ENCODE results near the gene RBMS3.

Gene RBMS3

DNA sequence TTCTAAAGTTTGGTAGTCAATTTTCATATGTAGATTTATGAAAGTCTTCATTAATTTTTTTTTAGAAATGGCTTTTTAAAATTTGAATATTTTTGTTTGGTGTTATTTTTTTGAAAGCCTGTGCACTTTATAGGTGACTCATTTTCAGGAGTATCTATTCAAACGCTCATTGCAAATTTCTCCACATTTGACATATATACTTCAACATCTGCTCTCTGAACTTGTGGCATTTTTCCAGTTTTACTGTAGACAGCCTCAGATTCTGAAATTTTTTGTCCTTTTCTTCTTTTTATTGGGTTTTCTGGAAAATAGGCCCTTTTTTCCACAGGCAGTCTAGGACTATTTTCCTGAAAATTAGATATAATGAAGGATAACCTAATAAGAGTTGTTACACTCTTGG is 396.6 kb downstream of the RBMS3 start:
- no peak for DNase-seq (ENCODE audit: low read depth in 3 of 3)

DNA sequence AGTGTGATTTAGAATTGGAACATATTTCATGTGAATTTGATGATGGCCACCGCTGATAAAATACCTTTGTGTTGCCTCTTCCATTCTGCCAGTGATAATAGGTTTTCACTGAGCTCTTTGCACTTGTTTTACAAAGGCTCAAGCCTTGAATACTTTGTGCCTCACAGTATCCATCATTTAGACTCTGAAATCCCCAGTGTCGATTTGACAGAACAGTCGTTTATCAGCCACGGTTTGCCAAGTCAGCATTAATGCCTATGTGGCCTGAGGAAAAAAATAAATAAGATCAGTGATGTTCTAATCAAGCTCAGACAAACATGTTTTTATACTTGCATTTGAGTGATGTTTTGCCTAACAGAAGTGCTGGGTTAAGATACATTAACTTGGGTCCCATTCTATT is 399.1 kb downstream of the RBMS3 start:
- no peak for DNase-seq (ENCODE audit: low read depth in 3 of 3)

DNA sequence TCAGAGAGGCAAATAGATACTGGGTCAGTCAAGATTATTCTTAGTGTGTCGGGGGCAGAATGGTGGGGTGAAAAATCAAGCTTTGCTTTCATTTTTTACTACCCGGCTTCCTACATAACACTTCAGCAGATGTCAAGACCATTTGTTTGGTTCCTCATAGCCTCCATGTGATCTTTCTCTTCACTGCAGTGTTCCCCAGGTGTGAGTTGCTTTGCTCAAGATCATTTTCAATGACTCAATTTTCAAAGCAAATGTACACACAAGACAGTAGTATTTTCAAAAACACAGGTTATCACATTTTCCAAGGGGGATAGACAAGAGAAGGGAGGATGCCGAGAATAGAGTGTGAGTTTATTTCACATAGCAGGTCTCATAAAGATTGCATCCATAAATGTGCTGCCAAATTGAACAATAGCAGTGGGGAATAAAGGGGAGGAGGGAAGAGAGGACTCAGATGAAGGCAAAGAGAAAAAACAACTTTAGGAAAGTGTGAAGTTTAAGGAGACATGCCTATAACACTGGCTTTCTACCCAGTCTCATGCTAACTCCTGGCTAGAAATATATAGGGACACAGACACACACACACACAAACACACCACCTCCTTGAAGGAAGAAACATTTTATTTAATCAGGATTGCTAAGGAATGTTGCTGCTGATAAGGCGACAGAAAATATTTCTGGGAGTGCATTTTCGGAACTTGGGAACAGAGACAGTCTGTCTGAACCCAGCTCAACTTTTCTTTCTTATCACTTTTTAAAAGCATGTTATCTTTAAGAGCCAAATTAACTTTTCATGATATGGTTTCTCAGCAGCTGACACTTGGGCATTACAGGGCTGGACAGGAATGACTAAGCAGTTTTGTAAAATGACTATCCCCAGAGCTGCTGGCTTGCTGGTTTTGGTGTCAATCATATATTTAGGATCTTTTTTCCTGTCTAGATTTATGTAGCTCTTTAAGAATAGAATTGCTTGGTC is 402.4 kb downstream of the RBMS3 start:
- no peak for DNase-seq (ENCODE audit: low read depth in 3 of 3)

DNA sequence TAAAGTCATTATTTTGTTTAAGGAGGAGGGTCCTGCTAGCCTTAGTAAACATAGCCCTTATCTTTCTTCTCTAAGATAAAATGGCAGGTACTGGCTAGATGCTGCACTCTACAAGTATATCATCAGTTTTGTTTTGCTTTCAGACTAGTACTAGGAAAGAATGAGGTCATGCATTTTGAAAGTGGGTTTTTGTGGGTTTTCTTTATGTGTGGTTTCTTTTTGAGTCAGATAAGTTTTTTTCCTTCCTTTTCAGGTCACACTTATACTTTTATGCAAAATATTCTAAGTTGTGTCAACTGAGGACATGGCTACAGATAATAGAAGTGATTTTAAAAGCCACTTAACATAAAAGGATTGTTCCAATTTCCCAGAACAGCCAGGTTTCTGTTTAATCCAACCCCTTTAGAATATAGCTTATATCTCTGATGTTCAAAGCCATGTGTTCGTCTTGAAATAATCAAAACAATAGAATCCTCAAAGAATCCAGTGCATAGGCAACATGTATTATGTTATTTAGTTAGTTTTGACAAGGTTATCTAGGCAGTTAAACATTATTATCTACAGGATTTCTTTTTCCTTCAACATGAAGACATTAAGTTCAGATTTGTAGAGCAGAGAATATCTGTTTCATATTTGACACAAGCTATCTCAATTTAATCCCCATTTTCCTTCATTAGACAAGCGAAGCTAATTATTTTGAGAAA is 406.2 kb downstream of the RBMS3 start:
- DNase-seq (ENCODE audit: low read depth in 3 of 3), result no peak

DNA sequence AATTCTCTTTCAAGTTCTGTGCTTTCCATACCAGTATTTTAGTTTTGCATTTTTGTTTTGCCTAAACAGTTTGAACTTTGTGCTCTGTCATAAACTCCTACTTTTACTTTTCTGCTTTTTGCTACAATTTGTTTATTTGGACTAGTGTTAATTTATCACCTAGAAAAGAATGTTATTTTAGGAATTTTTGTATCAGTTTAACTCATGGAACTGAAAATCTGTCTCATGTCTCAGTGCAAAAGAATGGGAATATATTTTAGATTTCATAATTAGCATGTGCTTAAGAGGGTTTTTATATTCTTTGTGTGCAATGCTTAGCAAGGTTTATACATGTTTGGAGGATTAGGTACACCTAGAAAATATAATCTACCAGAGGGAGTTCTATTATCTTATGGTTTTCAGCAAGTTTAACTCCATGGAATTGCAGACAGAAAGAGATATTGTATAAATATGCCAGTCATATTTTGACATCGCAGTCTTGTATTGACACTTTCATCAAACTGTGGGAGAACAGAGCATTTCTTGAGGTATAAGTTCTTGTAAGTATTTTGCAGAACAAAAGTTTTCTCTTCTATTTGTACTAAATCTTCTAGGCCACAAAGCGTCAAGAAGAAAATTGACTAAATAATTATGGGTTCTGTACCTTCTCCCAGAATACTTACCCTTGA is 409.9 kb downstream of the RBMS3 start:
- DNase-seq (ENCODE audit: low read depth in 3 of 3), result no peak

DNA sequence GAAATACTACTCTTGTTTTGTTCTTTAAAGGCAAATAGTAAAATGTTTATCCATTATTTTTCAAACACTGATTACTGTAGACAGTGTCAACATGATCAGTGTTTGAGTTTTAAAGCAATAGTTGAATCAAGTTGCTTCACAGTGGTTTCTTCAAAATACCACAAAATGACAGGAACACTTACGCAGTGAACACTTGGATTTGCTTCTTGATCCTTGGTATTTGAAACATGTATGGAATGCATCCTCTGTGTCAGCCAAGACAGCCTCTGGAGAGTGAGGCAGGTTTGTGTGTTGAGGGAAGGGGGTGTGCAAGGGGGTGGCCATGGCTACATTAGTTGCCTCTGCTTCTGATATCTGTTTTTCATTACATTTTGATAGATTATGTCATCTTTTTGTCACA is 413.0 kb downstream of the RBMS3 start:
- no peak for DNase-seq (ENCODE audit: low read depth in 3 of 3)

DNA sequence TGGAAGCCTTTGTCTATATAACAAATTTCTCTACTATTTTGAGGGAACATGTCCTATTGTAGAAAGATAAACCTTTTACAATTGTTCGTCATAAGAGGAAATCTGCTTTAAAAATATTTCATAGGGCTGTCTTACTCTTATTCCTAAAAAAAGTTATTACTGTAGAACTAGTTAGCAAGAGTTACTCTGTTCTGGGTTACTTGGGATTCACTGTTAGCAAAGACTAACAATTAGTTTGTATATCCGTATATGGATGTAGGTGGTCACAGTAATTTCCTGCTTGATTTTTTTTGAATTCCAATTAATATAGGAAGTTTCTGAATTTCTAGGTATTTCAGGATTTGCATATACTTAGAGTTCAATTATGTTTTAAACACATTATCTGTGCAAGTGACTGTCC is 413.5 kb downstream of the RBMS3 start:
- no peak for DNase-seq (ENCODE audit: low read depth in 3 of 3)

DNA sequence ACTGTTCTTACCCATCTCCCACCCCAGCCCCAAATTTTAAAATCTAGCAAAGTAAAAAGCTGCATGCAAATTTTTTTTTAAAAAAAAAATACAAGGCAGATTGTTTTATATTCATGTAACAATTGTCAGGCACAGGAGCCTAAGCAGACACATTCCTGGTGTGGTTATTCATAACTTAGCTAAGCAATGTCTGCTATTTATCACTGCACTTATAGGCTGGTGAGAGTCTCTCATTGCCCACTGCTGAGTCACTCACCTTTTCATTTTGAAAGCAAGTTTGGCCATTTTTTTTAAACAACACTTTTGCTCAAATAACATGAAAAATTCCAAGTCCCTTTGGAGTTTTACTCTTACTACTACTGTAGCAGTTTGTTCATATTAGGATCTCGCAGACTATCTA is 413.9 kb downstream of the RBMS3 start:
- no peak for DNase-seq (ENCODE audit: low read depth in 3 of 3)

DNA sequence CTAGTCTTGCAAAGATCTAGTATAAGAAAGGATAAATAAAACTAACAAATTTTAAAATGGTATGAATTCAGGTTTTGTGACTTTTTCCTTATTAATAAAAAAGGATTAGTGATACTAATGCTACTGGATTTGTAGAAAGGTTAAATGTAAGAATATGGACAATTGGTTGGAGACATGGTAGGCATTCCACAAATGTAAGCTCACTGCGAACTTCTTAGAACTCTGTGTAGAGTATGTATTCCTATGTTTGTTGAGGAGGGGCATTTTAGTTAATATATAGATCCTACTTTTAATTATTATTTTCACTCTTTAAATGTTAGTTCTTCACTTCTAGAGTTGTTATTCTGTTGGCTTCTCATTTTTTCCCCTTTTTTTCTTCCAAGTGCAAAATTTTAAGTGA is 414.3 kb downstream of the RBMS3 start:
- DNase-seq (ENCODE audit: low read depth in 3 of 3), result no peak

DNA sequence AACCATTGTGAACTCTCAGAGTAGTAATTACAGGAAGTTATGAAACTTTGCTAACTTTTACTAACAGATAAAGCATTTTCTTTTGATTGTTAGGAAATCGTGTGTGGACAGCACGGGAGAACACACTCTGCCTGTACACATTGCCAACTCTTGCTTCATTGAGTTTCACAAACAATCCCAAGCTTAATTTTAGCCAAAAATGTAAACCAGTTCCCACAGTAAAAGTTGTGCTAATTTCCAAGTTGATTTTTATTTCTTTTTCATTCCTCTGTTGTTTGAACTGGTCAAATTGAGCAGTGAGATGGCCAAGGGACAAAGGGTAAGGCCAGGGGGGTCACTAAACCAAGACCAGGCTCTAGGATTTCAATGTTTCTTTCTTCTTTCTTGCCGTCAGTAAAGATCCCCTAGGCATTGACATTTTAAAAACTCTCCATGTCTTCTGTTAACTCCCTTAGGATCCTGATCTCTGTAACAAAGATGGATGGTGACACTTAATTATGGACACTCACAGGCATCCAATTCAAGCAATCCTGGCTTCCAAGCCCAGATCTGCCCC is 414.9 kb downstream of the RBMS3 start:
- DNase-seq (ENCODE audit: low read depth in 3 of 3), result no peak

DNA sequence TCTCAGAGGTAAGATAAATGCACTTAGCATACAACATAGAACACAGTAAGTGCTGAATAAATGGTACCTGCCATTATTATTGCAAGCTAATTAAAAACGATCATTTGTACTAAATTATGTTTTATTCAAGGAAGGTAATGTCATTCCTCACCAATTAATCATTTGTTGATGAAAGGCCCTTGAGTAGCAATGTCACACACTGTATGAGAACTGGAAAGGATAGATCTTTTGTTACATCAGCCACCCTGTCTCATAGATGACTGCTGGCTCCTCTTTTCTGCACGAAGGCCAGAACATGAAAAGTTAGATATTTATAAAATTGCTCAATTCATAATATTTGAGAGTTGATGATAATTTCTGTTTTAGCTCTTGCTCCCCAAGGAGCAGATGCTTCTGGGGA is 415.4 kb downstream of the RBMS3 start:
- no peak for DNase-seq (ENCODE audit: low read depth in 3 of 3)

DNA sequence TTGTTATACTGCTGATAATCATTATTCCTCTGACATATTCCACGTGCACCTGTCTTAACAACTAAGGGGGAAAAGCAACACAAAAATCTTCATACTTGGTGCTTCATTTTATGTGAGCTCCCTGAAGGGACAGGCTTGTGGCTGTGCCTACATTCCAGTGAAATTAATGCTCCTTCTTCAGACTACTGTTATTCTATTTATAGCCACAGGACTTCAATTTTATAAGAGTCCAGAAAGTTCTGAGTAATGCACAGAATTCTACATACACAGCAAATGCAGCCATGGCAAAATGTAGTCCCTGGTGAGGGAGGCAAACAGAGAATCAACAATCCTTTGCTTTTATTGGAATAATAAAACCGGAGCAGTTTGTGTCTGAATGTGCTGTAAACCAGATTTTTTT is 417.1 kb downstream of the RBMS3 start:
- DNase-seq (ENCODE audit: low read depth in 3 of 3), result no peak

DNA sequence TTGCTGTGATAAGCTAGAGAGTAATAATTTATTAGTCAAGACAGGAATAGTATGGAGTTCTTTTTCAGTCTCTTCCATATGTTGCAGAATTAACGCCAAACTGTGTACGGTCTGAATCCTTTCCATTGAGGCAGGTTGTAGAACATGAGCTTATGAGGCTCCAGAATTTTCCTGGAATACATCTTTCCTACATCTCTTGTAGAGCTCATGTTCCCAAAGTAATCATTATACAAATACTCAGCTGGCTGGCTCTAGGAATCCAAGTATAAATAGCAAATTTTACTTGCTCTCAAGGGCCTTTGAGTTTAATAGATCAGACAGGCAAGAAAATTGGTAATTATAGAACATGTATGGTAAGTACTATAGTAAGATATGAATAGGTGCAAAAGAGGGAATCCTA is 419.4 kb downstream of the RBMS3 start:
- no peak for DNase-seq (ENCODE audit: low read depth in 3 of 3)

DNA sequence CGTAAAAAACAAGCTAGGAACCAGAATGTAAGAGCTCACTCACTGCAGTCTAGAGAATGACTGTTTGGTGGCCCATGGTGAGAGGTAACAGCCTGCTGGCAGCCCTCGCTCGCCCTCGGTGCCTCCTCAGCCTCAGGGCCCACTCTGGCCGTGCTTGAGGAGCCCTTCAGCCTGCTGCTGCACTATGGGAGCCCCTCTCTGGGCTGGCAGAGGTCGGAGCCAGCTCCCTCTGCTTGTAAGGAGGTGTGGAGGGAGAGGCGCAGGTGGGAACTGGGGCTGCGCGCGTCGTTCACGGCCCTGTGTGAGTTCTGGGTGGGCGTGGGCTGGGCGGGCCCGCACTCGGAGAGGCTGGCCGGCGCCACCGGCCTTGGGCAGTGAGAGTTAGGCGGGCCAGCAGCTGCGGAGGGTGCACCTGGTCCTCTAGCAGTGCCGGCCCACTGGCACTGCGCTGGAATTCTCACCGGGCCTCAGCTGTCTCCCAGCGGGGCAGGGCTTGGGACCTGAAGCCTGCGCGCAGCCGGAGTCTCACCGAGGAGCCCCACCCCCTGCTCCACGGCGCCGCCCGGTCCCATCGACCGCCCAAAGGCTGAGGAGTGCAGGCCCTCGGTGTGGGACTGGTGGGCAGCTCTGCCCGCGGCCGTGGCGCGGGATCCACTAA is 420.6 kb downstream of the RBMS3 start:
- DNase-seq (ENCODE audit: low read depth in 3 of 3), result no peak

DNA sequence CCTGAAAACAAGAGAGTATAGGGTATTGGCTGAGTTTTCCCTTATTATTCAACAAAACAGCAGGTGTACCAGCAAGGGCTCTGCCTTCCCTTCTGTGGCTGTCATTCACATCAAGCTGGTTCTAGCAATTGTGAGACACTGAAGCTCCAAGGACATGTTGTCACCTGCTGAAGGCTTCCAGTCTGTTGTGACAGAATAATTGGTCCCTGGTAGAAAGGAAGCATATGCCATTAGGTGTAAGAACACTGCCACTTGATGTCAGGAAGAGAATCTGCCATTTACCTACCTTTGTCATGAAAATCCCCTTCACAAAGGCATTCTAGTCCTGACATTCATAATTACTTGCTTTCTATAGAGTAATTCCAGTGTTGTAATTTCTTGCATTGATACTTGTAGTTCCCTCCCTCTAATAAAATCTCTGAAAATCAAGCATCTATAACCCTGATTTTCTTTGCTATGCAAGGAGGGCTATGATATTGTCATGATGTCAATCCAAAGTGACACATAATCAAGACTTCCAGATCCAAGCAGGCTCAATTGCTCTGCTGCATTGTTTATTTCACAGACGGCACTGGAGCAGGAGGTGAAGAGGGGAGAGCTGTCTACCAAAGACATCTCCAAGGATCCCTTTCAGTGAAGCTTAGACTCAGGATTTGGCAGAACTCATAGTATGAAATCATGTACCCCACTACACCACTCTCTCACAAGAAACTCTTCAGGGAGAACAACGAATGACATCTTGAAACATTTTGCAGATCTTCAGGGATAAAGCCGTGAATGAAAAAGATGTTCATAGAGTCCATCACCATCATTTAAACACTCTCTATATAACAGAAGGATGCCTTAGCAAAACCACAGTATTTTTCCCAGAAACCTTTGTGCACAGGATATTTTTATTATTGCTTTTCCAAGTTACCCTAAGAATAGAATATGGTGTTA is 425.3 kb downstream of the RBMS3 start:
- DNase-seq (ENCODE audit: low read depth in 3 of 3), result no peak

DNA sequence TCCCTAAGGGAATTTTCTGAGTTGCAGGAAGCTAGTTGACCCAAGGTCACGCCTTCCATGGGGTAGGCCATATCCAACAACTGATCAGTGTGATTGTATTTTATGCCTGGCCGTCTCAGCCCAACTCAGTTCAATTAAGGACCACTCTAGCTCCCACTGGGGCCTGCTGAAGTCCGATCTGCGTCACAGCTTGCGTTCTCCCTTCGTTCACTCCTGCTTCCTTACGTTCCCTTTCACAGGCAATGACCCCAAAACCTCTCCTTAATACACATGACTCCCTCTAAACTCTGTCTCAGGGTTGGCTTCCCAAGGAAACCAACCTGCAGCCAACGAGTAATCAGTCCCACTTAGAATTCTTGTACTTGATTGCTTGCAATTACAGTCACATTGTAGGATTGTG is 428.0 kb downstream of the RBMS3 start:
- DNase-seq (ENCODE audit: low read depth in 3 of 3), result no peak

DNA sequence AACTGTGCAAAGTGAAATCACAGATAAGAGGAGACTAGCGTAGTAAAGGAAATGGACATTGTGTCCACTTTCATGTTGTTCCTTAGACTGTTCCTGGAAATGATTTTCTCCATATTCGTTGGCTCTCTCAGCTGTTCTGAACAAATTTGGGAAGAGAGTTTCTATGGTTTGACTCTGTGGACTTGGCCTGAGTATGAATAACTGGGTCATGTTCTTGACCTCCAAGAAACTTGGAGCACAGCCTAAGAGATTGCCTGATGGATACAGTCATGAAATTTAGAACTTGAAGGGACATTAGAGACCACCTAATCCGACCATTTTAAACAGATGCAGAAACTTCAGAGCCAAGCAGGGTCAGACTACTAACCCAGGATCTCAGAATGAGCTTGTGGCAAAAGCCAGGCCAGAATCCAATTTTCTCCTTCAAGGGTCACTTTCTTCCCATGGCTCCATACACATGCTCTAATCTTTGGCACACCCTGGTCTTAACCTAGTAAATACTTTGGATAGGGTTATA is 430.4 kb downstream of the RBMS3 start:
- DNase-seq (ENCODE audit: low read depth in 3 of 3), result no peak

DNA sequence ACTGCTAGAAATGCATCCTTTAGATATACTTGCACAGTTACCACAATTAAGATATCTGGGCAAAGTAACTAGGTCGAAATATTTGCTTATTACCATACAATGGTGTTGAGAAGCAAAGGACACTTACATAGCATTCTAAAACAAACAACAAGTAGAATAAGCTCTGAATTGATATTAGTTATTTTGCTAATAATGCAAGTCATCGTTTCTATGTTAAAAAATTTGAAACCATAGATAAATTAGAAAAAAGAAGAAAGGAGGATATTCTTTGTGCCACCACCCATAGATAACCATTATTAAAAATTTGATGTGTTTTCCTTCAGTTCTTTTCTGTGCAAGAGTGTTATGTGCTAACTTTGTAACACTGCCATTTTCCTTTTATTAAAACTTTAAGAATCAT is 435.3 kb downstream of the RBMS3 start:
- DNase-seq (ENCODE audit: low read depth in 3 of 3), result no peak

DNA sequence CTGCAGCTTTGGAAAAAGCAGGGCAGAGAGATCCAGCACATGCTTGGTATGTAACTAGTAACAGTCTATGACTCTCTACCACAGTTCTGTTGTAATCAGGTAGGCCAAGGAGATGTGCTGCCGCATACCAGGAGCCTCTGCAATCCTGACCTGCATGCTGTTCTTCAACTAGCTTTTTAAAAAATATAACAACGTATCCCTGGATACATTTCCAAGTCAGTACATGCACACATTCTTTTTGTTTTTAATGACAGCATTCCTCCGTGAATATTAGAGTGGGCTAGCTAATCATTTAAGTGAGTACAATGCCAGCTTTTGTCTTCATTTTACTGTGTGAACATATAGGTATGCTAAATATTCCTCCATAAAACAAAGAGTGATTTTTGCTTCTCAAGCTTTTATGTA is 437.8 kb downstream of the RBMS3 start:
- DNase-seq (ENCODE audit: low read depth in 3 of 3), result no peak

DNA sequence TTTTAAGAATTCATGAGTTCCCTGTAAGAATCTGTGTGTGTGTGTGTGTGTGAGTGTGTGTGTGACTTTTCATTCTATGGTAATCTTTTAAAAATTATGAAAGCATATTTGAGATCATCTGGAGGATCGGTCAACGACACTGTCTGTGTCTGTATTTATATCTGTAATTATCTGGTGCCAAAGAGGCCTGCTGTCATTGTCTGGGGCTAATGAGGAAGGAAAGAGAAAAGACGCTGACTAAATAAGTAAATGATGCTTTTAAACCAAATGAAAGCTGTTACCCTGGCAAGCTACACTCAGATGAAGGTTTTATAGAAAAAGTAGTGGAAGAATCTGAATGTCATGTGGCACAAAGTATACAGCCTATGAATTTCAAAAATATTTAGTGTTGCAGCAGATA is 439.8 kb downstream of the RBMS3 start:
- no peak for DNase-seq (ENCODE audit: low read depth in 3 of 3)
